Dendritic cell treated with granulocyte-macrophage colony-stimulating factor and Interleukin-4, amounts not matched to agents 40 ng/mL and 50 ng/mL, for 4 days (primary cell): ENCODE results near the gene NR5A1.

Experiments
- H3K27ac Mint-ChIP-seq: one replicate; pipeline ENCODE4 v1.8.0; 2022; ENCODE audit warnings: mild to moderate bottlenecking, mixed read lengths
- H3K27me3 Mint-ChIP-seq: one replicate; pipeline ENCODE4 v1.8.0; 2022; ENCODE audit warnings: mild to moderate bottlenecking, mixed read lengths
- H3K36me3 Mint-ChIP-seq: one replicate; pipeline ENCODE4 v1.8.0; 2022; ENCODE audit warnings: low read depth, mixed read lengths
- H3K4me1 Mint-ChIP-seq: one replicate; pipeline ENCODE4 v1.8.0; 2022; ENCODE audit warnings: low read depth, mixed read lengths
- H3K4me3 Mint-ChIP-seq: one replicate; pipeline ENCODE4 v1.8.0; 2022; ENCODE audit warnings: mild to moderate bottlenecking, moderate library complexity, mixed read lengths
- H3K9me3 Mint-ChIP-seq: one replicate; pipeline ENCODE4 v1.8.0; 2022; ENCODE audit warnings: mixed read lengths
- intact Hi-C: fragments of 100-400 bp; cut with micrococcal nuclease; formaldehyde crosslinking; loops from one replicate; pipeline ENCODE4 v1.15.0; 2022

Gene NR5A1

DNA sequence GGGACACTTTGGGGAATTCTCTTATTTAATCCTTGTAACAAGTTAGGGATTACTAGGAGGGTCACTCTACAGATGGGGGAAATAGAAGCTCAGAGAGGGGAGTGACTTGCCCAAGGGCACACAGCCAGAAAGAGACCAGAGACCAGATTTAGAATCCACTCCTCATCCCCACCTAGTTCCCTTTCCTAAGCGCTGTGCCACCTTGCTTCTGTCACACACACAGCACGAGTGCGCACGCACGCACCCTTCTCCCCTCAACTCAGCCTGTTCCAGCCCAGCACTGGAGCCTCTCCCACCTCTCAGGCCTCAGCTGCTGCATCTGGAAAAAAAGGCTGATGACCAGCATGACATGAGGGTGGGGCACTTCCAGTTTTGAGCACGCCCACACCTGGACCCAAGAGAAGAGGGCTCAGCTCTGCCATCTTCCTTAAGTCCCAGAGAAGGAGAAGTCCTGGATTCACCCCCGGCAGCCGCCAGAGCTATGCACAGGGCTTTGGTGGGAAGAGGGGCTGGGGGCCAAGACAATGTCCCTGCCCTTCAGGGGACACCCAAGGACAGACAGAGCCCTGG, 18.5 kb downstream of the NR5A1 start:
- Mint-ChIP-seq H3K27ac (no peak overlapping the region), H3K36me3 (no peaks in the 10 kb centered on the region), H3K9me3 (no peaks in the 10 kb centered on the region)

DNA sequence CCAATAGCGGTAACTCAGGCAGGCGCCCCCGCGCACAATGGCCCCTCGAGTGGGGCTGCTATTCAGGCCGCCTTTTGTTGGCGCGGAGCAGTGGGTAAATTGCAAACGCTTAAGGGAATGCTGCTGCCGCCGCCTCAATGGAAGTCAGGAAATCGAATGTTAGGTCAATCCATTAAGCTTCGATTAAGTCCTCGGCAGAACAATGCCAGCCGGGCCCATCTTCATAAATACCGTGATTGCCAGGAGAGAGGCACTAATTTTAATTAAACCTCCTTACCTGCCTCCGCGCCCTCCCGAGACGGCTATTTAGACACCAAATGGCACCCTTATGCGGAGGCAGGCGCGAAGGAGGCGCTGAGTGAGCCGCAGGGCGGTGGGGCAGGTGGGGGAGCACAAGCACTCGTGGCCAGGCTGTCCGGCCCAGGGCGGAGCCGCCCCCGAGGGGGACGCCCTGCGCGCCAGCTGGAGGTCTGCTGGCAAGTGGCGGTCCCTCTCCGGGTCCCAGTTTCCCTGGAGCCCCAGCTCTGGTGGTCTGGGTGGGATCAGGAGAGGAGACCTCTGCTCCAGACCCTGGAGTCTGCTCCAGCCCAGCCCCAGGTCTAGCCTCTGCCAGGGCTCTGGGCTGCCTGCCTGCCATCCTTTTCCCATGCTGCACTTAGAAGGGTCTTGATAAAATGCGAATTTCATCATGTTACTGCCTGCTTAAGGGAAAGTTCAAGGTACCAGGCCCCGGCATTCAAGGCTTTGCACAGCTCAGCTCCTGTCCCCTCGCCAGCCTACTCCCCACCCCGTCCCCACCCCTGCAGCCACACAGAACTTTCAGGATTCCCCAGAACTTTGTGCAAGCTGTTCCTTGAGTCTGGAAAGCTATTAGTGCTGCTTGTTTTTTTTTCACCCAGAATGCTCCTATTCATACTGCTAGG, 19.7 kb downstream of the NR5A1 start:
- H3K4me1 Mint-ChIP-seq, result no peaks in the 10 kb centered on the region
- H3K36me3 Mint-ChIP-seq, result no peaks in the 10 kb centered on the region
- H3K9me3 Mint-ChIP-seq, result no peaks in the 10 kb centered on the region
- intact Hi-C loops, result no loop called here
- no peak overlapping the region for H3K4me3 Mint-ChIP-seq
- no peak overlapping the region for H3K27ac Mint-ChIP-seq
- H3K27me3 Mint-ChIP-seq, result peaks cover 28% of the 10 kb centered on the region

More for the DNA sequence above, 18.5 kb downstream of the NR5A1 start:
- no peak overlapping the region for H3K4me3 Mint-ChIP-seq
- intact Hi-C loops, result no loop called here
- H3K4me1 Mint-ChIP-seq, result no peaks in the 10 kb centered on the region
- H3K27me3 Mint-ChIP-seq, result peaks cover 25% of the 10 kb centered on the region

GRCh38 chr9:124486778-124487259, 20.4 kb downstream of the NR5A1 start:
- Mint-ChIP-seq H3K4me1 (no peaks in the 10 kb centered on the region), H3K4me3 (no peak overlapping the region), H3K36me3 (no peaks in the 10 kb centered on the region), H3K27ac (no peak overlapping the region), H3K27me3 (peaks cover 28% of the 10 kb centered on the region), H3K9me3 (no peaks in the 10 kb centered on the region)
- intact Hi-C loops, result no loop called here

DNA sequence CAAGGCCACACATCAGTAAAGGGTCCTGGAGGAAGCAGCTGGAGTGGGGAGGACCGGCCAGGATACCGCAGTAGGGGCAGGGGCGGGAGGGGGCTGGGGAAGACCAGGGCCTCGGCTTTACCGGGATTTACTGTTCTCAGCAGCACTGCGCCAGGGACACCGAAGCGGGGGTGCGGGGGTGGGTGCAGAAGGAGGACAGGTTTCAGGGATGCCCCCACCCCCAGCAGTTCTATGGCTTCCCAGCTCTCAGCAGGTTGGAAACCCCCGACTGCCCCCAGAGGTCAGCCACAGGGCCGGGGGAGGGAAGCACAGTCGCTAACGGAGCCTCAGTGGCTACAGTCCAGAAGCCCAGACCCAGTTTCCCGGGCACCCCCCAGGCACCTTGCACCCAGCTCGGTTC, 21.3 kb downstream of the NR5A1 start:
- Mint-ChIP-seq H3K9me3 (no peaks in the 10 kb centered on the region), H3K27me3 (peaks cover 29% of the 10 kb centered on the region), H3K4me3 (no peak overlapping the region), H3K36me3 (no peaks in the 10 kb centered on the region), H3K27ac (no peak overlapping the region), H3K4me1 (no peaks in the 10 kb centered on the region)
- intact Hi-C loops, result no loop called here

DNA sequence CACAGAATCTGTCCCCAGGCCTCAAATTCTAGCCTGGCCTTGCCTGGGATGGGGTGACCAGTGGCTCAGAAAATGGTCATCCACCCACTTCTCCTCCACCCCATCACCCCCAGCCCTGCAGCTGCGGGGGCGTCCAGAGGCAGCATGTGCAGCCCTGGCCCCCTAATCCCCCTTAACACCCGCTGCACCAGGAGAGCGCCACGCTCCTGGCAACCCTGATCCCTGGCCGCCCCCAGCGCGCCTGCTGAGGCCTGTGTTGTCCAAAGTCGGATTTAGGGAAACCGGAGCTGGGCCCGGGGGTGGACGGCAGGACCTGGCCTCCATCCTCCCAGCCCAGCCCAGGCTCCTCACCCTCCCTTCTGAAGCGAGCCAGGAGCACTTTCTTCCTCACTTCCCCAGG, 22.0 kb downstream of the NR5A1 start:
- intact Hi-C loops, result no loop called here
- Mint-ChIP-seq H3K4me1 (peaks cover 4% of the 10 kb centered on the region), H3K36me3 (no peaks in the 10 kb centered on the region), H3K9me3 (no peaks in the 10 kb centered on the region), H3K27ac (no peak overlapping the region), H3K27me3 (peaks cover 34% of the 10 kb centered on the region), H3K4me3 (no peak overlapping the region)

GRCh38 chr9:124483481-124483880, 23.7 kb downstream of the NR5A1 start:
- Mint-ChIP-seq H3K9me3 (no peaks in the 10 kb centered on the region), H3K4me3 (no peak overlapping the region), H3K27me3 (peaks cover 43% of the 10 kb centered on the region), H3K4me1 (peaks cover 8% of the 10 kb centered on the region), H3K27ac (no peak overlapping the region), H3K36me3 (no peaks in the 10 kb centered on the region)
- intact Hi-C loops, result no loop called here

DNA sequence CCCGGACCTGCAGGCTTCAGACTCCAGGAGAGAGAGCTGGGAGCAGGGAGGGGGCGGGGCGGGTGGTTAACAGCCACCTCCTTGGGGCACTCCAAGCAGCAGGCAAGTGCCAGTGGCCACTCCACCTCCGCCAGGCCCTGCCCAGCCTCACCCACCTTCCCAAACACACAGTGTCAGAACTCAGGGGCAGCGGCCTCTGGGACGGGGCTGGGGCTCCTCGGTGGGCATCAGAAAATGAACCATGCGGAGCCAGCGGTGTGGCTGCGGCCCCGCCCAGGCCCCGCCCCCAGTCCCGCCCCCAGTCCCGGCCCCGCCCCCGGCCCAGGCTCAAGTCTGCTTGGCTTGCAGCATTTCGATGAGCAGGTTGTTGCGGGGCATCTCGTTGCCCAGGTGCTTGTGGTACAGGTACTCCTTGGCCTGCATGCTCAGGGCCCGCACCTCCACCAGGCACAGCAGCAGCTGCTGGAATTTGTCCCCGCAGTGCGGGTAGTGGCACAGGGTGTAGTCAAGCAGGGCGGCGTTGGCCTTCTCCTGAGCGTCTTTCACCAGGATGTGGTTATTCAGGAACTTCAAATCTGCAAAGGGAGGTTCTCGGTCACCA, 24.7 kb downstream of the NR5A1 start:
- H3K36me3 Mint-ChIP-seq, result no peaks in the 10 kb centered on the region
- intact Hi-C loops, result no loop called here
- no peak overlapping the region for H3K4me3 Mint-ChIP-seq
- no peaks in the 10 kb centered on the region for H3K9me3 Mint-ChIP-seq
- peaks cover 47% of the 10 kb centered on the region for H3K27me3 Mint-ChIP-seq
- peaks cover 8% of the 10 kb centered on the region for H3K4me1 Mint-ChIP-seq
- no peak overlapping the region for H3K27ac Mint-ChIP-seq

DNA sequence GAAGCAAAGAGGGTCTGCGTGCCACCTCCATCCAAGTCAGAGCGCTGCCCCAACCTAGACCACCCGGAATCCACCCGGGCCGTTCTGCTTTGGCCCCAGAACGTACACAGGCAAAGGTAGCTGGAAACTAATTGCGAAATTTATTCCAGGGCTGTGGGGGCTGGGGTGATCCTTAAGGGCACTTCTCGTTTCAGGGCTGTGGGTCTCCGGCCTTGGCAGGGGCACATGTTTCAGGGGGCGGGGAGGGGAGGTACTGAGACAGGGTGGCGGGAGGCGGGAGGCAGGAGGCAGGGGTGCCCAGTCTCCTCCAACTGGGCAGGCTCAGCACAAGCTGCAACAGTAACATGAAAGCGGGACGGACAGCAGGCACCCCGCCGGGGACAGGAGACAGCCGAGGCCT, 26.1 kb downstream of the NR5A1 start:
- H3K36me3 Mint-ChIP-seq, result no peaks in the 10 kb centered on the region
- no peak overlapping the region for H3K4me3 Mint-ChIP-seq
- H3K4me1 Mint-ChIP-seq, result peaks cover 8% of the 10 kb centered on the region
- intact Hi-C loops, result no loop called here
- H3K9me3 Mint-ChIP-seq, result no peaks in the 10 kb centered on the region
- peaks cover 48% of the 10 kb centered on the region for H3K27me3 Mint-ChIP-seq
- H3K27ac Mint-ChIP-seq, result no peak overlapping the region

GRCh38 chr9:124480621-124480981, 26.6 kb downstream of the NR5A1 start:
- Mint-ChIP-seq H3K36me3 (no peaks in the 10 kb centered on the region), H3K27me3 (peaks cover 45% of the 10 kb centered on the region), H3K4me1 (peaks cover 8% of the 10 kb centered on the region), H3K4me3 (no peak overlapping the region), H3K27ac (no peak overlapping the region), H3K9me3 (no peaks in the 10 kb centered on the region)
- intact Hi-C loops, result no loop called here

GRCh38 chr9:124479947-124480620, 27.1 kb downstream of the NR5A1 start:
- H3K27ac Mint-ChIP-seq, result no peak overlapping the region
- no peak overlapping the region for H3K4me3 Mint-ChIP-seq
- intact Hi-C loops, result no loop called here
- H3K36me3 Mint-ChIP-seq, result no peaks in the 10 kb centered on the region
- H3K4me1 Mint-ChIP-seq, result peaks cover 8% of the 10 kb centered on the region
- H3K9me3 Mint-ChIP-seq, result no peaks in the 10 kb centered on the region
- peaks cover 42% of the 10 kb centered on the region for H3K27me3 Mint-ChIP-seq

DNA sequence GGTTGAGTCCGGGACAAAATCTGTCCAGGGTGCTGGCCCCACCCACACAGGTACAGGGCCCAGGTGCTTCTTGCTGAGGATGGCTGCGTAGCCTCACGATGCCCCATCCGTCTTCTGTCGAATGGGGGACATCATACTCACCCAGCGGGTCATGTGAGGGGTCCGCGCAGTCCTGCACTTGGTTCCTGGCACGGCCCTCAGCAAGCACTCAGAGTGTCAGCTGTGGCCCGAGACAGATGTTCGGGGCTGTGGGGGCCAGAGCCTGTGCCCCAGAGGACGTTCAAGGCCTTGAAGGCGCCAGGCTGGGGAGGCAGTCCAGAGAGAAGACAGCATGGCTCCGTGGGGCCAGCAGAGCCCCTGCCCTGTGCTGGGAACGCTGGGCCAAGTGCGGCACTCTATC, 27.8 kb downstream of the NR5A1 start:
- no peaks in the 10 kb centered on the region for H3K36me3 Mint-ChIP-seq
- H3K27ac Mint-ChIP-seq, result no peak overlapping the region
- peaks cover 8% of the 10 kb centered on the region for H3K4me1 Mint-ChIP-seq
- H3K4me3 Mint-ChIP-seq, result no peak overlapping the region
- peaks cover 42% of the 10 kb centered on the region for H3K27me3 Mint-ChIP-seq
- intact Hi-C loops, result no loop called here
- no peaks in the 10 kb centered on the region for H3K9me3 Mint-ChIP-seq

- intact Hi-C loops, result no loop called here
- Mint-ChIP-seq H3K36me3 (no peaks in the 10 kb centered on the region), H3K27ac (no peak overlapping the region), H3K4me1 (peaks cover 8% of the 10 kb centered on the region), H3K27me3 (peaks cover 42% of the 10 kb centered on the region), H3K4me3 (no peak overlapping the region), H3K9me3 (no peaks in the 10 kb centered on the region)
These were observed 28.8 kb downstream of the NR5A1 start for GRCh38 chr9:124478354-124478753.

DNA sequence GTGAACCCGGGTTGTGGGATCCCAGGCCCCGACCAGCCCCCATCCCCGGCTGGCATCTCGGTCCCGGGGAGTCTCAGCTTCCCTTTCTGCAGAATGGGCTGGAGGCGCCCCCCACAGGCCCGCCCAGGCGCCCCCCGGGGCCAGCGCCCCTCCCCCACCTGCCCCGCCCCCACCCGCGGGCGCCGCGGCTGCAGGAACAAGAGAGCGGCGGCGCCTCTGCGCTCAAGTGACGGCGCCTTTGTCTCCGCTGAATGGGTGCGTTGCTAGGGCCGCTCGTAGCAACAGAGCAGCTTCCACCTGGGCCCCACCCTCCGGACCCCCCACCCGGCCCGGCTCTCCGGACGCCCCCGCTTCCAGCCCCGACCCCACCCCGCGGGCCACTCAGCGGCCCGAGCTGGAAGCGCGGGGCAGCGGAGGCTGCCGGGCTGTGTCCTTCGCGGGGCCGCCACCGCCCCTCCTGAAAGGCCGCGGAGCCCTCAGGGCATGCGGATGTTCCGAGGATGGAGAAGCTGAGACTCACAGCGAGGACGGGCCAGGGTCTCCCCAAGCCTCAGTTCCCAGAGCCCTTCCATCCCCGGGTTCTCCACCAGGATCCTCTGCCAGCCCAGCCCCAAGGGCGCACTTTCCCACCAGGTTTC, 29.4 kb downstream of the NR5A1 start:
- intact Hi-C loops, result no loop called here
- Mint-ChIP-seq H3K27ac (no peak overlapping the region), H3K4me3 (no peak overlapping the region), H3K9me3 (no peaks in the 10 kb centered on the region), H3K27me3 (peaks cover 39% of the 10 kb centered on the region), H3K36me3 (no peaks in the 10 kb centered on the region), H3K4me1 (peaks cover 8% of the 10 kb centered on the region)
